GM12878 (cell line): ENCODE data around the gene SEC23A. TPM values are rescaled to one million over a fixed set of nuclear protein-coding genes. Genes with fewer than 3 reads are reported as not detected.

ENCODE experiments used
- BACH1 ChIP-seq: fragments of 450-650 bp; IDR thresholded peaks from 2 replicates; pipeline ENCODE4 v1.6.1; 2017; ENCODE audit warnings: mild to moderate bottlenecking, borderline replicate concordance
- BRCA1 ChIP-seq: IDR thresholded peaks from 2 replicates; pipeline ENCODE4 v1.6.1; 2011; ENCODE audit warnings: low read depth, low read length, improper control_type of control experiment
- CHD1 ChIP-seq: IDR thresholded peaks from 2 replicates; pipeline ENCODE4 v1.6.1; 2012; ENCODE audit warnings: low read depth, low read length, improper control_type of control experiment
- CREM ChIP-seq: IDR thresholded peaks from 2 replicates; pipeline ENCODE4 v1.6.1; 2014; ENCODE audit warnings: antibody characterized with exemption, low read depth
- ESRRA ChIP-seq: IDR thresholded peaks from 2 replicates; pipeline ENCODE4 v1.6.1; 2012; ENCODE audit warnings: mild to moderate bottlenecking, low read length, improper control_type of control experiment
- KAT2A ChIP-seq: conservative IDR thresholded peaks from 2 replicates; pipeline ENCODE4 v1.6.1; 2011; ENCODE audit warnings: low read depth, low read length; ENCODE audit not compliant: control insufficient read depth
- LARP7 ChIP-seq: fragments of 450-650 bp; IDR thresholded peaks from 2 replicates; pipeline ENCODE4 v1.6.1; 2017; ENCODE audit warnings: mild to moderate bottlenecking
- MTA2 ChIP-seq: fragments of 450-650 bp; IDR thresholded peaks from 2 replicates; pipeline ENCODE4 v1.6.1; 2016; ENCODE audit warnings: low read depth, mild to moderate bottlenecking, moderate library complexity
- MXI1 ChIP-seq: fragments of 150-350 bp; IDR thresholded peaks from 2 replicates; pipeline ENCODE4 v1.6.1; 2011; ENCODE audit warnings: low read depth, mild to moderate bottlenecking, inconsistent platforms, low read length, improper control_type of control experiment
- PAX8 ChIP-seq: fragments of 450-650 bp; IDR thresholded peaks from 2 replicates; pipeline ENCODE4 v1.6.1; 2017; ENCODE audit warnings: mild to moderate bottlenecking, moderate library complexity
- PRDM15 ChIP-seq: fragments of 450-650 bp; formaldehyde crosslinking; IDR thresholded peaks from 2 replicates; pipeline ENCODE4 v1.4.0; 2020; ENCODE audit warnings: mild to moderate bottlenecking, moderate library complexity
- RBBP5 ChIP-seq: fragments of 200-600 bp; sonication (generic); conservative IDR thresholded peaks from 2 replicates; pipeline ENCODE4 v1.6.1; 2016
- REST ChIP-seq: IDR thresholded peaks from 2 replicates; pipeline ENCODE4 v1.6.1; 2012; ENCODE audit warnings: mild to moderate bottlenecking, low read depth, low read length
- SMARCA5 ChIP-seq: fragments of 450-650 bp; IDR thresholded peaks from 2 replicates; pipeline ENCODE4 v1.6.1; 2017; ENCODE audit warnings: mild to moderate bottlenecking
- SMC3 ChIP-seq: IDR thresholded peaks from 2 replicates; pipeline ENCODE4 v1.6.1; 2011; ENCODE audit warnings: low read length, improper control_type of control experiment, borderline replicate concordance
- SREBF2 ChIP-seq: IDR thresholded peaks from 2 replicates; pipeline ENCODE4 v1.6.1; 2012; ENCODE audit warnings: mild to moderate bottlenecking, low read length
- ZBTB4 ChIP-seq: fragments of 450-650 bp; formaldehyde crosslinking; IDR thresholded peaks from 2 replicates; pipeline ENCODE4 v1.4.0; 2022; ENCODE audit warnings: mild to moderate bottlenecking, moderate library complexity
- polyA plus RNA-seq, 11 experiments: library from polyadenylated mRNA; depleted of rRNA in 4 of 11; unstranded in 6 of 11; stranded (reverse) in 5 of 11; fragments of >200 nt; fragmentation: Nextera tagmentation in 4 of 11; fragmentation: Illumina TruSeq in 1 of 11; extraction: Ambion mirVana in 4 of 11; extraction: Trizol in 1 of 11; gene quantifications; 1 replicate in 1 of 11; 2 replicates in 10 of 11; pipeline versions ENCODE4 v1.2.1 to v1.2.3, GENCODE V29; 2011 to 2016; ENCODE audit warnings: inconsistent platforms in 2 of 11, missing spikeins in 2 of 11, low read depth in 1 of 11
- total RNA-seq, 4 experiments: library from RNA; depleted of rRNA in 3 of 4; stranded (reverse); fragments of >200 nt in 3 of 4; fragmentation: Illumina TruSeq in 1 of 4; extraction: Trizol in 1 of 4; gene quantifications; 2 replicates each; pipeline versions ENCODE4 v1.2.1 to v1.2.3, GENCODE V29; 2013 to 2021
- TF ChIP-seq, protein P1 (sequence below): fragments of 450-650 bp; IDR thresholded peaks from 2 replicates; pipeline ENCODE4 v1.6.1; 2014; ENCODE audit warnings: mild to moderate bottlenecking

The SEC23A gene
- total and polyA plus RNA-seq, 10 of the 15 experiments (the other 5 are each of a cell fraction or from before 2014, with no cell fraction given) = 13.6 to 63.8 (median 37.3) TPM

DNA sequence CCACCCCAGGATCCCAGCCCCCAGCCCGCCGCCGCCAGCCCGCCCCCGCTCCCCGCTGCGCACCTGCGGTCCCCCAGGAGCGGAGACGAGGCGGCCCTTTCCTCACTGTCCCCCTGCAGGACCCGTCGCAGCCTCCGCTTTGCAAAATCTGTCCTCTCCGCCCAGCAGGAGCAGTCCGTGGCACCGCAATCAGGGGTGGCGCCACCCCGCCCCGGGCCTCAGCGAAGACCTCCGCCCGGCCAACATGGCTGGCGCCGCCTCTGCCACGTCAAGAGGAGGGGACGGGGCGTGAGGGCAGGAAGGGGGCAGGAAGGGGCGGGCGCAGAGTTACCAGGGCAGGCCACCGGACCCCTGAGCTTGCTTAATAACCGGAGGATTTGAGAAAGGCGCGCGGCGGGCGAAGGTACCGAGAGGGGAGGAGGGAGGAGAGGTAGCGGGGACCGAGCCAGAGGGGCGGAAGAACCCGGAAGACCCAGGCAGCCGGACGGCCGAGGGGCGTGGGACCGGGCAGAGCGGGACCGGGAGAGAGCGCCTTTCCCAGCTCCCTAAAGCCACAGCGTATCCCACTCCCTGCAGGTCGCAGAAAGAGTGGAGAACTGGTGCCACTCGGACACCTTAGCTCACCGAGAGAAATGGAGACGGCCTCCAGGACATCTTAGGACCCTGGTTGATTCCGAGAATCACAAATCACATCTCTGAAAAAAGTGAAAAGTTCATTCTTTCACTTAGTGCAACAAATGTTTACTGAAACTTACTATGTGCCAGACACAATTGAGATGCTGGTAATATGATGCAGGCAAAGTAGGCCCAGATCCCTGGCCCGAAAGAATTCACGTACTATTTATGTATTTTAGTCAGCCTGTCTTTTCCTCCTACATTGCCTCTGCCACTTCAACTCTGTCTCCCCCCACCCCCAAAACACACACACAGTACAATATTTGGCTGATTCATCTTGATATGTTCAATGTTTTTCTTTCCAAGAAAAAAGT is at the start of gene SEC23A (continued):
- TF ChIP-seq MTA2 (no peak), KAT2A (no peak), SMC3 (no peak), REST (no peak), SREBF2 (0 out of 2 replicates have a peak, but pooled peaks have one; percentile 14), BACH1 (no peak; the same call in 1 of the 2 replicates), LARP7 (no peak), CHD1 (0 out of 2 replicates have a peak, but pooled peaks have one; percentile 10), ZBTB4 (CRISPR knock-in tag) (no peak), BRCA1 (no peak), CREM (peak; percentile 74), SMARCA5 (no peak), PAX8 (0 out of 2 replicates have a peak, but pooled peaks have one; percentile 37), MXI1 (peak; percentile 44), RBBP5 (no peak), PRDM15 (CRISPR knock-in tag) (no peak), ESRRA (no peak)
- TF ChIP-seq, protein P1, sequence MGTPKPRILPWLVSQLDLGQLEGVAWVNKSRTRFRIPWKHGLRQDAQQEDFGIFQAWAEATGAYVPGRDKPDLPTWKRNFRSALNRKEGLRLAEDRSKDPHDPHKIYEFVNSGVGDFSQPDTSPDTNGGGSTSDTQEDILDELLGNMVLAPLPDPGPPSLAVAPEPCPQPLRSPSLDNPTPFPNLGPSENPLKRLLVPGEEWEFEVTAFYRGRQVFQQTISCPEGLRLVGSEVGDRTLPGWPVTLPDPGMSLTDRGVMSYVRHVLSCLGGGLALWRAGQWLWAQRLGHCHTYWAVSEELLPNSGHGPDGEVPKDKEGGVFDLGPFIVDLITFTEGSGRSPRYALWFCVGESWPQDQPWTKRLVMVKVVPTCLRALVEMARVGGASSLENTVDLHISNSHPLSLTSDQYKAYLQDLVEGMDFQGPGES = no peak
